KBM-7 (cell line): ENCODE results near the gene ACOT8.
"Not testable (repeated sequence)": the region's sequence is repeated elsewhere in the genome, so short reads cannot be mapped to it uniquely, and the experiment has no call there.

Experiments
- DNase-seq: peaks from one replicate; pipeline ENCODE4 v3.0.0-alpha.2; 2015
- in situ Hi-C: fragments of 300-500 bp; cut with MboI; formaldehyde crosslinking; loops from 2 replicates; pipeline ENCODE4 v1.14.3; 2020; ENCODE audit warnings: low sequenced_read_pairs, low pct_unique_long_range_greater_than_20kb, mixed read lengths

Gene ACOT8

GRCh38 chr20:45814314-45814713, 42.9 kb downstream of the ACOT8 start:
- no peak for DNase-seq
- in situ Hi-C loops = no loop called here

- no peak for DNase-seq
- in situ Hi-C loops = no loop called here
These were observed 43.7 kb downstream of the ACOT8 start for GRCh38 chr20:45813489-45813888.

GRCh38 chr20:45813006-45813340, 44.2 kb downstream of the ACOT8 start:
- in situ Hi-C loops = no loop called here
- no peak for DNase-seq

GRCh38 chr20:45812157-45813005, 44.8 kb downstream of the ACOT8 start, which contains the start of gene UBE2C:
Gene UBE2C, plus strand, starts transcription at chr20:45812644. Its CDS starts 52 bp downstream, at chr20:45812696.
- in situ Hi-C loops = no loop called here
- DNase-seq = no peak

GRCh38 chr20:45810191-45810970, 46.8 kb downstream of the ACOT8 start:
- in situ Hi-C loops = no loop called here
- peak; percentile 41 for DNase-seq

GRCh38 chr20:45801851-45802250, 55.3 kb downstream of the ACOT8 start:
- in situ Hi-C loops = no loop called here
- no peak for DNase-seq

- in situ Hi-C loops = no loop called here
- DNase-seq = peak; percentile 76
These were observed 58.1 kb downstream of the ACOT8 start for GRCh38 chr20:45798935-45799642.

DNA sequence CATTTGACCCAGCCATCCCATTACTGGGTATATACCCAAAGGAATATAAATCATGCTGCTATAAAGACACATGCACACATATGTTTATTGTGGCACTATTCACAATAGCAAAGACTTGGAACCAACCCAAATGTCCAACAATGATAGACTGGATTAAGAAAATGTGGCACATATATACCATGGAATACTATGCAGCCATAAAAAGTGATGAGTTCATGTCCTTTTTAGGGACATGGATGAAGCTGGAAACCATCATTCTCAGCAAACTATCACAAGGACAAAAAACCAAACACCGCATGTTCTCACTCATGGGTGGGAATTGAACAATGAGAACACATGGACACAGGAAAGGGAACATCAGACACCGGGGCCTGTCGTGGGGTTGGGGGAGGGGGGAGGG, 59.2 kb downstream of the ACOT8 start:
- in situ Hi-C loops = not testable (repeated sequence)

GRCh38 chr20:45797510-45797909, 59.7 kb downstream of the ACOT8 start:
- in situ Hi-C loops, DNase-seq: not testable (repeated sequence)

More for the DNA sequence above, 59.2 kb downstream of the ACOT8 start:
- not testable (repeated sequence) for DNase-seq

DNA sequence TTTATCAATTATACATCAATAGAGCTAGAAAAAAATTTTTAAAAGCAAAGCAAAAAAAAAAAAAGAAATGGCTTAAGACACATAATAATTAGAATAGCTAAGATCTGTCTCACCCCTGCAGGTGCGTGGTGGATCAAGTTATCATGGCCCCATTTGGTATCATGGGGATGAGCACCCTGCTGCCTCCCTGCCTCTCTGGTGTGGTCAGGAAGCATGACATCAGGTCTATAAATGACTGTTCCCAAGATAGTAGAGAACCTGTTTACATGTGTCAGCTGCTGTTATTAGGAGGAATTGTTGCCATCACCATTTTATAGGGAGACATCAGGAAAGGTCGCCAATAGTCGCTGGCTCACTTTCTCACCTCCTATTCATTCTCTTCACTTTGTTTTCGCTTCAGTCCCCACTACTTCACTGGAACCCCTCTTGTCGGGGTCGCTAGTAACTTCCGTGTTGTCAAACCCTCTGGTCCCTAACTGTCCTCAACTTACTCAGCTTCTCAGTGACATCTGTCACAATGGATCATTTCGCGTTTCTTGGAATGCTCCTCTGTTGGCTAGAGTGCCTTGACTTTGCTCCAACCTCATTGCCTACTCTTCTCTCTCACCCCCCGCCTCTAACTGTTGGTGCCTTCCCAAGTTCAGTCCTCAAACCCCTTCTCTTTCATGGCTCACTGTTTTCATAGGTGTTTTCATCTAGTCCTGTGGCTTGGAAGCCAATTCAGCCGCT, 60.7 kb downstream of the ACOT8 start:
- DNase-seq = no peak
- in situ Hi-C loops = no loop called here

DNA sequence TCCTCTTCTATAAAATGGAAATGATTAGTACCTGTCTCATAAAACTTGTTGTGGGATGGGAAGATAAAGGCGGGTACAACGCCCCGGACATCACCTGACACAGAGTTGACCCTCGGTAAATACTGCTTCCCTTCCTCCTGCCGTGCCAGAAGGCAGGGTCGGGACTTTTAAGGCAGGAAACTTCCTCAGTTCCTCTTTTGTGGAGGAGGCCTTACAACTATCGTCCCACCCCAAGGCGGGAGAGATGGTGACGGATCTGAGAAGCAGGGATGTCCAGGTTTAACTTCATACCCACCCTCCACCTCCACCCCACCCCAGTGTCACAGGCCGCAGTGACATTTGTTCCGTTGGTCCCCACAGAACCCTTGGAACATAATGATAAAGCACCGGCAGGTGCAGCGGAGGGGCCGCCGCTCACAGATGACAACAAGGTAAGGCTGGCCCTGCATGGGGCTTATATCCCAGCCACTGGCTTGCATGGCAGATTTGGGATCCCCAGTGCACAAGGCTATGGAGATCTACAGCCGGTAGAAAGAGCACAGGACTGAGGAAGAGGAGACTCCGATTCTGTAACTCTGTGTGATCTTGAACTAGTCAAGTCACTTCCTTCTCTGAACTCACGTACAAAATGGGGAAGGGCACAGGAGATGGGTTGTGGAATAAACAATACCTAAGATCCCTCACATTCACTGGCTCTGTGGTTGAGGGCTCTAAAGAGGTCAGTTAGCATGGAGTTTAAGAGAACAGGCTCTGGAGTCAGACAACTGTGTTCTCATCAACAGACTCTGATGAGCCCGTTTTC, 64.7 kb downstream of the ACOT8 start:
- in situ Hi-C loops = no loop called here
- DNase-seq = peak; percentile 60
